HG03064 (cell line): ENCODE measurements around the gene CDK15.

Experiments used
- ATAC-seq: cut with Tn5 transposase; IDR thresholded peaks from one replicate; pipeline ENCODE4 v1.9.1; 2021; ENCODE audit warnings: low read depth; ENCODE audit not compliant: unreplicated experiment

The CDK15 gene

DNA sequence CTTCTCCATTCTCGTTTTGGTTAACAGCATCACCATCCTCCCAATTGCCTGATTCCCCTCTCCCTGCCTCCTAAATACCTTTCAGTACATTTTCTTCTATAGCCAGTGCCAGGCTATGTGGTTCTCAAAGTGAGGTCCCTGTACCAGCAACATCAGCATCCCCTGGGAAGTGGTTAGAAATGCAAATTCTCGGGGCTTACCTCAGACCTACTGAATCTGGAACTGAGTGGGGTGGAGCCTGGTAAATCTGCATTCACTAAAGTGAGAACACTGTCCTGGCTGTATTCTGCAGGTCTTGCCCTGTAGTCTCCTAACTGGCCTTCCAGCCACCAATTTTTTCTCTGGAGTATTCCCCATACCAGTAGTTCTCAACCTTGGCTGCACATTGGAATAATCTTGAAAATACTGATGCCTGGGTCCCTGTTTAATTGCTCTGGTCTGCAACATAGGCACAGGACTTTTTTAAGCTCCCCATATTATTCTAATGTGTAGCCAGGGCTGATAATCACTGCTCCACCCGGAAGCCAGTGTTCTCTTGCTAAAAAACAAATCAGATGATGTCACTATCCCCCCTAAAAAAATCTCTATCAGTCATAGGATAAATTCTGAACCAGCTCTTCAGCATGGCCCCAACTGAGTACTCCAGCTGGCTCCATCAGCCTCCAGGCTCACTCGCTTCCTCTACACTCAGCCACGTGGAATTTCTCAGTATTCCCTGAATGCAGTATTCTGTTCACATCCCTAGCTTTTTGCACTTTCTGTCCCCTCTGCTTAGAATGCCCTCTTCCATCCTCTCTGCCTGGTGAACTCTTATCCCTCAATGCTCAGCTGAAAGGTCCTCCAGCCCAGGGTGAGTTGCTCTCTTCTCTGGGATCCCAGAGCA, 98.4 kb downstream of the CDK15 start:
- peak; percentile 84 for ATAC-seq

- ATAC-seq: no peak
Measured at GRCh38 chr2:201906777-201907562, 100.6 kb downstream of the CDK15 start.

DNA sequence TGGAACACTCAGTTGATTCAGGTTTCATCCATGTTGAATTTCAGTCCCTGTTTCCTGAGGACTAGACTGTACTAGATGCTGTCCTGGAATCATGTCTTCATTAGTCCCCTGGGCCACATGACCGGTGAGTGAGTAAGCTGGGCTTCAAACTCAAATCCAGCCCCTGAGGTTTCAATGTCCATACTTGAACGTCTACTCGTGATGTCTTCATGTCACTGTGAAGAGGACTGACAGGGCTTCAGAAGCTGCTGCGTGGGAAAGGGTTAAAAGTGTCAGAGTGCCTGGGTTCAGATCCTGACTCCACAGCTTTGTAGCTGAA, 101.2 kb downstream of the CDK15 start:
- ATAC-seq: no peak

- ATAC-seq: no peak
Measured at GRCh38 chr2:201908901-201909300, 102.6 kb downstream of the CDK15 start.

DNA sequence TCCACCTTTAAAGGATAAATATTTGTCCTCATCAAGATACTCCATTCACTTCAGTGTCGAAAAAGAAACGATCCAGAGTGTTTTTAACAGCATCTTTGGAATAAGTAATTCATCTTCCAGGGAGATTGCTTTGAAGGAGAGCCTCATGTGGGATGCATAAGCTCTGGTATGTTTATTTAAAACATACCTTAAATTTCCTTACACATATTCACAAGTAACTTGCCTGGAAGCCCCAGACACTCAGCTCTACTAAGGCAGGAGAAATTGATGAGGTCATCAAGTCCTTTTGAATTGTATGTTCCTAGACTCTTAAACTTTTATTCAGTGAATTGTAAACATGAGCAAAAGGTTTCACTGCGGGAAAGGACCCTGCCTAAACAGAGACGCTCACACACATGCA, 103.0 kb downstream of the CDK15 start:
- no peak for ATAC-seq

DNA sequence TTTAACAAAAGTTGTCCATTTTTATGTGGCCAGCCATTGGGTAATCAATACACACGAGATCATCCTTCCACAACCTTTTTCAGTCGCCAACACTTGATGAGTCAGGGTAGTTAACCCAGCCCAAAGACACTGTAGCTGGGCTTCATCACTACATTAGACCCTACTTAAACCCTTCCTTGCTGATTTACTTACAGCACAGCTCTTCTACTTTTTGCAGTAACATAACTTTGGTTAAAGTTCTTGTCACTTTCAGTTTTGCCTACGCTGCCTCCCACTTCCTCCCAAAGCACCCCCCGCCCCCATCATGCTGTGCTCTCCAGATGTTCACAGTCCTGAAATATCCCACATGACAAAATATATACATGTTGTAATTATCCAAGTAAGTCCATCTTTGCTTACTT, 103.6 kb downstream of the CDK15 start:
- peak; percentile 81 for ATAC-seq

DNA sequence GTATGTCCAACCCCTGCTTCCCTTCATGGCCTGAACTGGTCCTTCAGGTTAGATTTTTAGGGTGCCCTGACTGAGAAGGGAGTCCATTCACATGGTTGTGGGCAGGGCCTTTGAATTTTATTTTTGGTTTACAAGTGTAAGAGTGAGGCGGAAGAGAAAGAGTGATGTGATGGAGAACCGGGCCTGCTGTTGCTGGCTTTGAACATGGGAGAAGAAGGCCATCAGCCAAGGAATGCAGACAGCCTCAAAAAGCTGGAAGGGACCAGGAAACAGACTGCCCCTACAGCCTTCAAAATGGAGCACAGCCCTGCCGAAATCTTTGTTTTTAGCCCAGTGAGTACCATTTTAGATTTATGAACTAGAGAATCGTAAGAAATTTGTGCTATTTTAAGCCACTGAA, 105.0 kb downstream of the CDK15 start:
- ATAC-seq: no peak

DNA sequence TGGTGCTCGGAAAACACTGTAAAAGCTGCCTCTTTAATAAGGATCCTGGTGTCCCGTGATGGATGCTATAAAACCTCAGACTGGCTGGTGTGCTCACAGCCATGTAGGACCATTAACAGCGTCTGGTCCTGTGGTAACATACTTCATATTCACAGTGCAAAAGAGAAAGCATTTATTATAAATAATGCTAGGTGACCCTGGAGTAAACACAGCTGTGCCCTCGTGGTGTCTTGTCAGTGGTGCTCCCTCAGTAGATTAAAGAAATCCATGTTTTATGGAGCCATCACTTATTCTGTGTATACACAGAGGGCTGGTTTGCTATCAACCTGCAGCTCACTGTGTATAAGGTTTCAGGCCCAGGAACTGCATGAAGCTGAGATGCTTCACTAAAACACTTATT, 106.9 kb downstream of the CDK15 start:
- no peak for ATAC-seq

DNA sequence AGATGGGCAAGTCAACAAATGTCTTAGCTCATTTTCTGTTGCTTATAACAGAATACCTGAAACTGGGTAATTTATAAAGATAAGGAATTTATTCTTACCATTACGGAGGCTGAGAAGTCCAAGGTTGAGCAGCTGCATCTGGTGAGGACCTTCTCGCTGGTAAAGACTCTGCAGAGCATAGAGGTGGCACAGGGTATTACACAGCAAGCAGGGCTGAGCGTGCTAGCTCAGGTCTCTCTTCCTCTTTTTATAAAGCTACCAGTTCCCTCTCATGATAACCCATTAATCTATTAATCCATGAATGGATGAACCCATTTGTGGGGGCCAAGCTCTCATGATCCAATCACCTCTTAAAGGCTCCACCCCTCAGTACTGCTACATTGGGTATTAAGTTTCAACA, 109.1 kb downstream of the CDK15 start:
- ATAC-seq: no peak

GRCh38 chr2:201916565-201916964, 110.2 kb downstream of the CDK15 start:
- ATAC-seq: no peak

GRCh38 chr2:201918616-201919307, 112.4 kb downstream of the CDK15 start:
- ATAC-seq: no peak

DNA sequence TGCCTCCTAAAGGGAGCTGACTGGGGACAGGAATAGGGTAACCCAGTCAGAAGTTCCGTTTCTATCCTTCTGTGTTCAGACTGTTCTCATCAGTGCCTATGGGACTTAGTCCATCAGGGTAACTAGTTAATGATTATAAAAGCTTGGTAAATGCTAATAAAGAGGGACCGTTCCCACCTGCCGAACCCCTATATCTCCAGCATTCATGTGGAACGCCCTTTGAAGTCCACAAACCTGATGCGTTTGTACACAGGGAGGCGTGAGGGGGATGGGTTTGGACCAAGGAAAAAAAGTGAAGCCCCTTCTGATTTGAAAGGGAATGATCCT, 112.9 kb downstream of the CDK15 start:
- ATAC-seq: no peak

- ATAC-seq: no peak
Measured at GRCh38 chr2:201923436-201924328, 117.3 kb downstream of the CDK15 start.

GRCh38 chr2:201924453-201924852, 118.1 kb downstream of the CDK15 start:
- ATAC-seq: no peak

DNA sequence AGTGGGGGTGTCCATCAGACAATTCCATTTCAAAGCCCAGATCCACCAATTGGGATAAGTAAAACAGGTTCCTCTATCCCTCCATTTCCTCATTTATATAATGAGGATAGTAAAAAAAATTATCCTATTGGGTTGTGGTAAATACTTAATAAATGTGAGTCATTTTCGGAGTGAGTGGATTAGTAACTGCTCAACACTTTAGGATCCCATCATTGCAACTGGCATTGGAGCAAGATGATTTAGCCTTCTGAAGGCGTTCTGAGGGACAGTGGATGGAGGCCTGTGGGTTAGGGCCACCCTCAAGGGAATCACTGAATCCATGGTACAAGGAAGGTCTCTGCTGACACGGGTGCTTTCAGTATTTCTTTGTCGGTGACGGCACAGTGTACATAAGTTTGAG, 118.7 kb downstream of the CDK15 start:
- ATAC-seq: no peak

GRCh38 chr2:201926067-201926466, 119.7 kb downstream of the CDK15 start:
- no peak for ATAC-seq

DNA sequence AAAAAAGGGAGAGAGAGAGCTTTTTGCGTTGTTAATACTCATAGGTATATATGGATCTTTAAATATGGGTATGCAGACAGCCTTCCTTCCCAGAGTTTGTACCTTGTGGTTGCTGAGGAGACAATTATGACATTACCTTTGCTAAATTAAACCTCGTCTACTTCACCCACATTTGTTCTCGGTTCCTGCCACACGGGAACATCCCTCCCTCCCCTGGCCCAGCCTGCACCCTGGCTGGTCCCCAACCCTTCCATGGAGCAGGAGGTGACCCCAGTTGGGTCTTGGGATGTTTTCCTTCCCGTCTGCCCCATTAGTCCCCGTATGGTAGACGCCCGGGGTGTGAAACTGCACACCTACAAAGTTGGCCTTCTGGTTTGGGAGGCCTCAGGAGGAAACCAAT, 122.0 kb downstream of the CDK15 start:
- ATAC-seq: no peak

- no peak for ATAC-seq
Measured at GRCh38 chr2:201929281-201930026, 123.1 kb downstream of the CDK15 start.

DNA sequence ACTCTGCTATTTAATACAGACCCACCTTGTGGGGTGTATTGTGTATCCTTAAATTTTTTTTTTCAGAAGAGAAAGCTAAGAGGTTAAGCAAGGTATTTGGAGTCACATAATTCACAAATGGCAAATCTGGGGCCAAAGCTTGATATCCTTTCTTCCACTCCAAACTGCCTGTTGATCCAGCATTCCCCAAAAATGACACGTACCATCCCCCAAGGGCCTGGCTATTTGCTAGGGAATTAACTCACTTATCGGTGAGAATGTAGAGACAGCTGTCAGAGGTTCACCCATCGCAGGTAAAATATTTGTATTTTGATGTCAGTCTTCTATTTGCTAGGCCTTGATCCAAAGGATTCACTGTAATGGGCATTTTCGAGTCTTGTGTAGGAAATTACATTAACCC, 123.7 kb downstream of the CDK15 start:
- ATAC-seq: no peak

DNA sequence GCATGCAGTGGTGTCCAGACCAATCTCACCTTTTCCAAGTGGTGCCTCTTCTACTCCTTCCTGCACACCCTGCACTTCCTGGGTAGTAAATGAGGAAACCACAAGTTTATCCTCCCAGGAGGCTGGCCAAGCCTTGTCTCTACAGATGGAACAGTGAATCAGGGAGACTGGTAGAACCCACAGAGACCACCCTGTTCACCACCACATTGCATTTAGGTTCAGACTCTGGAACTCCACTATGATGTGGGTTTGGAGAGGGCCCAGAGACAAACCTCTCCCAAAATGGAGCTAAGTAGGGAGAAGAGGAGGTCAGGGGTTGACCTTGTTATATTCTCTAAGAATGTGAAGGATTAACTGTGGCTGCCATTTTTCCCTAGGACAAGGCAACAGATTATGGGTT, 124.5 kb downstream of the CDK15 start:
- no peak for ATAC-seq
